WI38 (cell line): ENCODE data around the gene AATK.

Experiments
- H3K4me3 ChIP-seq: 2 replicates; pipeline ENCODE4 v1.5.1; 2011; ENCODE audit warnings: low read depth, mild to moderate bottlenecking, control low read depth, low read length
- CTCF ChIP-seq: IDR thresholded peaks from 2 replicates; pipeline ENCODE4 v1.5.1; 2012; ENCODE audit warnings: low read depth, mild to moderate bottlenecking, control low read depth, low read length

The AATK gene

GRCh38 chr17:81100668-81101067 lies 65.4 kb downstream of the AATK start:
- TF ChIP-seq CTCF: no peak
- no peak overlapping the region for H3K4me3 ChIP-seq

- TF ChIP-seq CTCF: no peak
- no peak overlapping the region for H3K4me3 ChIP-seq
Observed at GRCh38 chr17:81099888-81100287, 66.1 kb downstream of the AATK start.

- TF ChIP-seq CTCF: no peak
- H3K4me3 ChIP-seq: peak overlapping the region; percentile 27
Observed at GRCh38 chr17:81097943-81098308, 68.1 kb downstream of the AATK start.

GRCh38 chr17:81097134-81097942 lies 68.7 kb downstream of the AATK start:
- H3K4me3 ChIP-seq: peak overlapping the region; percentile 27
- peak; percentile 61 for TF ChIP-seq CTCF

- no peak overlapping the region for H3K4me3 ChIP-seq
- TF ChIP-seq CTCF: no peak
Observed at GRCh38 chr17:81096741-81097133, 69.3 kb downstream of the AATK start.

- H3K4me3 ChIP-seq: no peak overlapping the region
- TF ChIP-seq CTCF: no peak
Observed at GRCh38 chr17:81095383-81095762, 70.6 kb downstream of the AATK start.

GRCh38 chr17:81094509-81095382 lies 71.3 kb downstream of the AATK start:
- no peak overlapping the region for H3K4me3 ChIP-seq
- no peak; the same call in 1 of the 2 replicates for TF ChIP-seq CTCF
